NCI-H2227 (cell line): ENCODE results near the gene ASAP2.

Experiments used
- DNase-seq: peaks from one replicate; lab custom pipeline; 2025; ENCODE audit not compliant: unreplicated experiment; lab: John Stamatoyannopoulos, UW

The ASAP2 gene

DNA sequence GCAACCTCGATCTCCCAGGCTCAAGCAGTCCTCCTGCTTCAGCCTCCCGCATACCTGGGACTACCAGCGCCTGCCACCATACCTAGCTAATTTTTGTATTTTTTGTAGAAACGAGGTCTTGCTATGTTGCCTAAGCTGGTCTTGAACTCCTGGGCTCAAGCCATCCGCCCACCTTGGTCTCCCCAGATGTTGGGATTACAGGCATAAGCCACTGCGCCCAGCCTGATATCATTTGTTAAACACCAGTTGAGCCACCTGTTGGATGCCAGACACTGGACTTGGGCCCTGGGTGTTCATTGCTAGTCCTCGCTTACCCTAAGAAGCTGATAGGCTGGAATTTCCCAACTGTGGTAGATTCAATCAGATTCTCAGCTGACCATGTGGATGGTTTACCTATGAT, 136.9 kb downstream of the ASAP2 start:
- DNase-seq, result no peak

DNA sequence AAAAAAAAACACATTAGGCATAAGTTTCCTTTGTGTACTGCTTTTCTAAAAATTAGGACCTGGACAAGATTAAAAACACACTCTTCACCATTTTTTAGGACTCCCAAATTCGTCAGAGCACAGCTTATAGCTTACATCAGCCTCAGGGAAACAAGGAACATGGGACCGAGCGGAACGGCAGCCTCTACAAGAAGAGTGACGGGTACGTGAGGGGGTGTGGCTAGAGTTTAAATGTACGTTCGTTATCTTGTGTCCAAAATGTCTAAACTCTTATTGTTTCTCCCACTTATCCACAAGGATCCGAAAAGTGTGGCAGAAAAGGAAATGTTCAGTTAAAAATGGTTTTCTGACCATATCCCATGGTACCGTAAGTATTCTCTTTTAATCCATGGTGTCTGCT, 137.8 kb downstream of the ASAP2 start:
- no peak for DNase-seq

DNA sequence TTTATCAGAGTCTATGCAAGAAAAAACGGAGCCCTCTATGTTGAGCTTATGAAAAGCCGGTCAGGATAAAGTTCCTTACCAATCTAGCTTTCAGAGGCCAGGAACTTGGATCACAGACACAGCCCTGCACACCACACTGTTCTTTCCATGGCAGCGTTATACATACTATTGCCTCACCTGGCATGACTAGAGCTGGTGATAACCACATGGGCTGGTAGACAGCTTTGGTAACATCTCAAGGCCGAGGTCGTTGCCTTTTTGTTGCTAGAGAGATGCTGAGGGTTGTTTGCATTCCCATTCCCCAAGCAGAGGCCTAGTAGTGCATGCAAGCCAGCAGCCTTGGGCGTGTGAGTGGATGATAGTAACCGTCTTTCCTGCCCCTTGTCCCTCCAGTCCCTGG, 138.7 kb downstream of the ASAP2 start:
- no peak for DNase-seq

DNA sequence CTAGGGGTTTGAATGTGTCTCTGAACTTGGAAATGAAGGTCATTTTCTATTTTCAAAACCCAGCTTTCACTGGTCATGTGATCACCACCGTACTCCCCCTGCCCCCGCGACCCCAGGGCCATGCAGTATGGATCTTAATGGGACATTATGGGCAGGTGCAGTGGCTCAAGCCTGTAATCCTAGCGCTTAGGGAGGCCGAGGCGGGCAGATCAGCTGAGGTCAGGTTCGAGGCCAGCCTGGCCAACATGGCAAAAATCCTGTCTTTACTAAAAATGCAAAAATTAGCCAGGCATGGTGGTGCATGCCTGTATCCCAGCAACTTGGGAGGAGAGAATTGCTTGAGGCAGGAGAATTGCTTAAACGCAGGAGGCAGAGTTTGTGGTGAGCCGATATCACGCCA, 139.4 kb downstream of the ASAP2 start:
- no peak for DNase-seq

DNA sequence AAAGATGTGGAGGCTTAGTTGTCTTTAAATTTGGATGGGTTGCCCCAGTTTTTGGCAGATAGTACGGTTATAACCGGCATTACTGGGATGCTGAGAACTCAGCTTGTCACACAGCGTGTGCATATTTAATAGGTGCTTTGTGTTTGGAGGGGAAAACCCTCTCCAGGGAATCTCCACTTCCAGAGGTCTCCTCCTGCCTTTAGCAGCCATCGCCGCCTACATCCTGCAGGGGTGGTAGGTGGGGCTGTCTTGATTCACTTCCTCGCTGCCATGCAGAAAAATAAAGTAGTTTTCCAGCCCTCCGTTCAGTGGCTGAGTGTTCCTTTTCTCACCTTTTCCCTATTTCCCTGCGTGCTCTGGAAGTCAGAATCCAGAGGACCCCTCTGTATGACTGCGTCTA, 140.3 kb downstream of the ASAP2 start:
- no peak for DNase-seq

DNA sequence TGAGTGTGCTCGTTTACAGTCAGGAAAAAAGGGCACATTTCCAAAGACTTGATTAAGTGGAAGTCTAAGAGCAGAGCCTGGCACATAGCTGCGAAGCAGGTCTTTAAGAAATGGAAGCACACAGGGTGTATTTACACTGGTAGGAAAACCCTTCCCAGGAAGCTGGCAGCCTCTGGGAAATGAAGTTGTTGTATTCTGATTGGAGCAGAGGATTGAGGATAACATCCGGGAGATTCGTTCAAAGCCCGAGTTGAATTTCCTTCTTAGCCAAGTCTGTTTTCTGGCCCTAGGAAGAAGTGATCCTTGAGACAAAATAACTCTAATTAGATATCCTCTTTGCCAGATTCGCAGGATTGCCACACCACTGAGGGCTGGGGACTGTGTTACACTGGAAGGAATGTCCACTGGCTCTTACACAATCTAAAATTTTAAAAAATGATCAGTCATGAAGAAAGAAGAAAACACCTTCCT, 140.8 kb downstream of the ASAP2 start:
- no peak for DNase-seq

DNA sequence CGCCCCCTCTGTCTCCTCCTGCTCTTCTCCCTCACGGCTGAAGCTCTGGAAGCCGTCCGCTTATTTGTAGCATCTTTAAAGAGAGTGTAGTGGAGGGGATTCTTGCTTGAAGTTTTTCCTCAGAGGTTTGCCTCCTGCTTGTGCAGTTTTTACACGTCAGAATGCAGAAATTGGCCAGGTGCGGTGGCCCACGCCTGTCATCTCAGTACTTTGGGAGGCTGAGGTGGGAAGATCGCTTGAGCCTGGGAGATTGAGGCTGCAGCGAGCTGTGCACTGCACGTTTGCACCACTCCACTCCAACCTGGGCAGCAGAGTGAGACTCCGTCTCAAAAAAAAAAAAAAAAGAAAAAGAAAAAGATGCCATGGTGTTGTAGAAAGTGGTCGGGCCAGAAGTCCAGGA, 147.7 kb downstream of the ASAP2 start:
- no peak for DNase-seq

DNA sequence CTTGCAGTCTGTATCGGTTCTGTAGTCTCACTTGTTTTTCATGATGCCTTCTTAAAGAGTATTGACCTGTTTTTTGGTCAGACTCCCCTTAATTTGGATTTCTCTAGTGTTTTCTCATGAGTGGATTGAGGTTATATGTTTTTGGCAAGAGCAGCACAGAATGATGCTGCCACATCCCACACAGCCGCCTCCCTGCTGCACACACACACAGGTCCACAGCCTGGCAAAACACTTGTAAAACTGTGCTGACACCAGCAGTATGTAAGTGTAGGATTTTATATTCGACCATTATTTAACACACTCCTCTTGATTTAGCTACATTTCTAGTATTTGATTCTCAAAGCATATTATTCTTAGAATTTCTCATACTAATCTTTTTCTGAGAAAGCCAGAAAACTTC, 148.7 kb downstream of the ASAP2 start:
- DNase-seq, result no peak

DNA sequence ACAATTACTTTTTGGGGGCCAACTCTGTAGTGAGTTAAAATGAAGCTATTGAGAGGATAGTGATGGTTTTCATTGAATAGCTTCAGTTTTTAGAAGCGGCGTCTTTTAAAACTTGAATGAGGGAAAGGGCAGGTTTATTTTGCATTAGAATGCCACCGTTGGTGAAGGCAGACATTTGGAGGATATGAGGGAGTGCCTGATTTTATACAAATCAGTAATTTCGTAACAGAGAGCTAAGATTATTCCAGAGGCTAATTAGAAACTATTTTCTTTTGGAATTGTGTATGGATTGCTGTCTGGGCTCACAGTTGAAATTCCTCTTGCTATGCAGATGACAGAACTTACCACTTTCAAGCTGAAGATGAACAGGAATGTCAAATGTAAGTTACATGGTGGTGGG, 149.1 kb downstream of the ASAP2 start:
- DNase-seq, result no peak

DNA sequence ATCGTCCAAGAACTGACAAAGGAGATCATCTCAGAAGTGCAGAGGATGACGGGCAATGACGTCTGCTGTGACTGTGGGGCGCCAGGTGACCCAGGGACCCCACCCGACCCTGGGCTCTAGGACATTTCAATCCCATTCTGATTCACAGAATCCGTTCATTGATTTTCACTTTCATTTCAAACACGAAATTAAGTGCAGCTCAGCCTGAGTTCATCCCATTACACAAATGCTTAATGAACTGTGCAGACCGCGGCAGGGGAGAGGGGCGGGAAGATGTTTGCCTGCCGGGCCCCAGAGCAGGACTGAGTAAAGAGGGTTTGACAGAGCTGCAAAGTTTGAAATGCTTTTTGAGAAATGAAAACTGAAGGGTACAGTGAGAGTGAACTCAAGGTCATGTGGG, 149.6 kb downstream of the ASAP2 start:
- peak; percentile 42 for DNase-seq

DNA sequence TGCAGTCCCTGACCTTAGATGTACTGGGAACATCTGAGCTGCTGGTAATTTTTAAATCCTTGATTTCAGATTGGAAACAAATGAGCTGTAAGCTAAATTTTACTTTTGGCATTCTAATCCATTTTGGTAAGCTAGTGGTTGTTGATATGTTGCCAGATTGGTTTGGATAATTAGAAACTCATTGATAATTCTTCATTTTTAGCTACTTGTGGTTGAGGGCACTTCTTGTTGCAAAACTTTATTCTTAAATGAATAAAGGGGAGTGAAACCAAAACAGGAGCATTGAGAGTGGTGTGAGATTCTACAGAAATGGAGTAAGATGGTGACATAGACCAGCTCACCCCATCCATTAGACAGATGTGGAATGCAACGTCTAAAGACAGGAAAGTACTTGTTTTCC, 152.2 kb downstream of the ASAP2 start:
- DNase-seq, result no peak

DNA sequence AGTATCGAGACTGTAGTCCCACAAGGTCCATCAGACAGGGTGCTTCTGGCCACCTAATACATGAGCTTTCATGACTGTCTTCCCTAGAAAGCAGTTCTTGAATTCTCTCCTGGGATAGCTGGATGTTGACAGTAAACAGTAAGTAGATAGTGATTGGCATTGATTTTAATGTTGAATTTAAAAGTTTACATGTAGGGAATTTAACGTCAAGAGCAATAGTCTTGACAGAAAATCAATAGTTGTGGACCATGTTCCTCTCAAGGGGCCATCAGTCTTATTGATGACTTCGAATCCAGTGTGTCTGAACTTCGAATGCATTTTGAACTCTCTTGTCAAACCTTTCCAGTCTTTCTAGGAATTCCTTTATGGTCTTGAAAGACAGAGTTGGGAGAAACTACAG, 152.9 kb downstream of the ASAP2 start:
- no peak for DNase-seq

DNA sequence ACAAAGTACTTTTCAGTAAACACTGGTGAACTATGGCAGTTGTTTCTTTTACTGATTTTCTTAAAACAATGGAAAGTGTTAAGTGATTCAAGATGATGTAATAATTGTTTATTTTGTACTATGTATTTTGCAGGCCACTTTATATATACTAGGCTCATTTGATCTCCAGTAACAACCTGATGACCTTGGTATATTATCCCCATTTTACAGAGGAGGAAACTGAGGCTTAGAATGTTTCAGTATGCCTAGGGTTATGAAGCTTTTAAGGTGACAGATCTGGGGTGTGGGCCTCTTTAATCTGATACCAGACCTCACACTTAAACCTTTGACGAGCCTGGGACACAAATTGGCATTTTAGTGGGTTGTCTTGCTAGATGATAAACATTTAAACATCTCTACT, 153.5 kb downstream of the ASAP2 start:
- no peak for DNase-seq

DNA sequence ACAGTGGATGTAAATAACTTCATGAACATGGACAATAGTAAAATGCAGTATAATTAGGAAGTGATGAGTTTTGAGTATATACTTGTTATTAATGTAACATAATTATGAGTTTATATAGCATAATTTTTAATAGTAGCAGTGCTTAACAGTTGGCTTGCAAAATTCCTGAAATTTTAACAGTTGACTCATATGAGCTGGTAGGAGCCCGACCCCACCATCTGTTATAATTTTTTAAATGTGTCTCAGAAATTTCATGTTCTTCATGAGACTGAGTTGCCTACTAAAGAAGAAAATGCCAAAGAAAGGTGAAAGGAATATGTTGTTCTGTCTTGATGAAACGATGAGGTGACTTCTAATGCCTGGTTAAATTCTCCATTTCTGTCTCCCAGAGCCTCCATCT, 154.1 kb downstream of the ASAP2 start:
- DNase-seq, result no peak

DNA sequence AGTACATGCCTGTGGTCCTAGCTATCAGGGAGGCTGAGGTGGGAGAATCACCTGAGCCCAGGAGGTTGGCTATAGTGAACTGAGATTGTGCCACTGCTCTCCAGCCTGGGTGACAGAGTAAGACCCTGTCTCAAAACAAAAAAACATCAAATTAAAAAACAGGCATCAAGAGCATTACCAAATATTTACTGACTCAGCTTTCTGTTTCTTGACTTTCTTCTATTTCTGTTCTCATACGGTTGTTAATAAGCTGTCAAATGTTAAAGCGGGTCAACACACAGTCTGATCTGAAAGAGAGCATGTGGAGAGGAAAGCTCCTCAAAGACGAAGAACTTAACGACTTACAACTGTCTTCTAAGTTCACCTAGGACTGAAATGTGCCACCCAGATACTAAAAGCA, 157.8 kb downstream of the ASAP2 start:
- no peak for DNase-seq

DNA sequence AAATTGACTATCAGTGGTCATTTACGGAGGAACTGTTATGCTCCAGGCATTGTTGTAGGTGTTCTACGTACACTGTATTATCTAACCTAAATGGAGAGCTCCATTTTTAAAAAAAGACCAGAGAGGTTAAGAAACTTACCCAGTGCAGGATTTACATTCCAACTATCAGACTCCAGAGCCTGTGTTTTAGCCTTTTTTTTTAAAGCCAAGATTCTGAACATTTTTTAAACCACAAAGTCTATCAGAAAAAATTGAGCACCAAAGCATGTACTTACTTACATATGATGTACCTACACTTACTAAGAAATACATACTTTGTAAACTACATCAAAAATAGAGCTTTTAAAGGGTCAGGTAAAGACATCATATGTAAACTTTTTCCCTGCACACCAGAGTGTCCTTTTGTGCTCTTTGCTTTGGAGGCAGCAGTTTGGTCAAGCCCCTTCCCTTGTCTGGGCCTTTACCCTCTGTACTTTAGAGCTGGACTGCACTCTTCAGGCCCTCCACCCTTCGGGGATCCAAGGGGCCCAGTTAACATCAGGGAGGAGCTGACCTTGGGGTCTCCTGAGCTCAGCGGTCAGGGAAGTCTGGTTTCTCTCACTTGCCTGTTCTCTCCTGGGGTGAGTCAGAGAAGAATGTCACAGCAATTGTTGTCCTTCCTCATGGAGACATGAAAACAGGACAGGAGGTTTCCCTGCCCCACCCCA, 158.3 kb downstream of the ASAP2 start:
- DNase-seq, result no peak

DNA sequence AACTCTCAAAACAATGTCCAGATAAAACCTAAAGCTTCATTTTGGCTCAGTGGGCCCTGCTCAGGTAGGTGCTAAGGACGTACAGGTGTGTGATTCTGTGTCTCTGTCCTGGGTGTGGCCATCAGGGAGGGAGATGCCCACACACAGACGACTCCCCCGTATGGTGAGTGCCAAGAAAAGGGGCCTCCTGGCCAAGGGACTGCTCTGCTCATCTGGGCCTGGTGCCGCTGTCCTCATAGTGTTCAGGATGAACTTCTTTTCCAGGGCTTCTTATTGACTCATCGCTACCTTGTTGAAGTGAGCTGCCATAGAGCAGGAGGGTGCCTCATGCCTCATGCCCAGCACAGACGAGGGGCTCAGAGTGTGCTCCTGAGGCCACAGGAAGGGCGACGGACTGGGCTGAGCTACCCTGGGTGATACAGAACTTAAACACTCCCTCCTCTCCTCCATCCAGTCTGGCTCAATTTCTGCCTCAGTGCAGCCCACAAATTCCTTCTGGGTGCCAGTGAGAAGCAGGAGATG, 158.9 kb downstream of the ASAP2 start:
- DNase-seq, result no peak

DNA sequence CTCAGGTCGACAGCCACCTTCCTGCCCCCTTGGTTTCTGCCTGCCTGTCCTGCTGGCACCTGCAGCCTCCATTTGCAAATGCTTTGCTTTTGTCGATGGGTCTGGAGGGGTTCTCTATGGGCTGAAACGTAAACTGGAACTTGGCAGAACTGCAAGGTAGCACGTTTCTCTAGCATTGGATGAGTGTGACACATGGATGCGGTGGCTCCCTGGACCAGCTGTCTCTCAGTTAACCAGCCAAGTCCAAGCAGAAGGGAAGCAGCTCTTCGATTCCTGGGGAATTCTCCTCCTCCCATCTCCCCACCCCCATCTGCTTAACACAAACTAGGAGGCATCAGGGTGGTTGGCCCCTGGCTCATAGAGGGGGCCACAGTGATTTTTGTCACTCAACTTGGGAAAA, 159.4 kb downstream of the ASAP2 start:
- DNase-seq, result no peak

DNA sequence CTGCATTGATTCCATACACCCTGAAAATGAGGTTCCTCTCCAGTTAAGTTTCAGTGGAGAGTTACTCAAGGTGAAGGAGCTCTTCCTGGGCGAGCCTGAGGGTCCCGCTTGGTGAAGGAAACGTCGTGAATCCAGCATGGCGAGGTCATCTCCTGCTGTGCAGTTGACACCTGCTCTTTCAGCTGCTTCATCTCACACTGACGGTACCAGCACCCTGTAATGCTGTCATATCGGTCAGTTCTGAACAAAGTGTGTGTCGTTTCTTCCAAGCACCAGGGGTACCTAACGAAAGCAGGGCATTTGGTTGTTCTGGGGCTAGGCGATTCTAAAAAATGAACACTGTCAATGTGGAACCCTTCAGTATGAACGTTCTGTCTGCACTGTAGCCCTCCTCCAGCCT, 164.1 kb downstream of the ASAP2 start:
- DNase-seq, result no peak

DNA sequence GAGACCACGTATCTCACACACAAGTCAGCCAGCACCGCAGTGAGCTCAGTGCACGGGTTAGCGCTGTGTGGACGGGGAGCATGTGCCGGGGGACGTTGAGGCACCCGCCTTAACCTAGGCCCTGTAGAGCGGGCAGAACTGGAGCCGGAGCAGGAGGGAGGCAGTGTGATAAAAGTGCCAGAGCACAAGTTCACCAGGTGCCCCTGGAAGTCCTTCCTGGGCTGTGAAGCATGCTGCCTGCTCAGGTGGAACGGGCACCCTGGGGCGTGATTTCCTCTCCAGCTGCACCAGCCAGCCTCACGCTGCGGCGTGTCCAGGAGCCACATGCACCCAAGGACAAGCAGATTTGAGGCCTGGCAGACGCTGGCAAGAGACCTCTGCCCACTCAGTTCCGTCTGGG, 166.4 kb downstream of the ASAP2 start:
- no peak for DNase-seq

DNA sequence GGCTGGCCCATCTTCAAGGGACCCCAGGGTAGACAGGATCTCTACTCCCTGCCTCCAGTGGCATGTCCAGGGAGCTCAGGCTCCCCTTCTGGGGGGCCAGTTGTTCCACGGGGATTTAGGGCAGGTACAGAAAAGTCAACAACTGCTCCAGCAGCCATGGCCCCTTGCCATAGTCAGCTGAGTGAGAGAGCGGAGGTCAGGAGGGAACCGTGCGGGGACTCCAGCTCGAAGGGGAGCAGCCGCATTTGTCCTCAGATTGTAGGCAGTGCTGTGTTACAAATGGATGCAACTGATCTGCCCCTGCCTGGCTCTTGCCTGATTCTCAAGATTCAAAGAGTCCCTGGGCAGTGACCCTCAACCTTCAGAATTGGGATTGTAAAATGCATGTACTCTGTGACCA, 166.9 kb downstream of the ASAP2 start:
- no peak for DNase-seq

DNA sequence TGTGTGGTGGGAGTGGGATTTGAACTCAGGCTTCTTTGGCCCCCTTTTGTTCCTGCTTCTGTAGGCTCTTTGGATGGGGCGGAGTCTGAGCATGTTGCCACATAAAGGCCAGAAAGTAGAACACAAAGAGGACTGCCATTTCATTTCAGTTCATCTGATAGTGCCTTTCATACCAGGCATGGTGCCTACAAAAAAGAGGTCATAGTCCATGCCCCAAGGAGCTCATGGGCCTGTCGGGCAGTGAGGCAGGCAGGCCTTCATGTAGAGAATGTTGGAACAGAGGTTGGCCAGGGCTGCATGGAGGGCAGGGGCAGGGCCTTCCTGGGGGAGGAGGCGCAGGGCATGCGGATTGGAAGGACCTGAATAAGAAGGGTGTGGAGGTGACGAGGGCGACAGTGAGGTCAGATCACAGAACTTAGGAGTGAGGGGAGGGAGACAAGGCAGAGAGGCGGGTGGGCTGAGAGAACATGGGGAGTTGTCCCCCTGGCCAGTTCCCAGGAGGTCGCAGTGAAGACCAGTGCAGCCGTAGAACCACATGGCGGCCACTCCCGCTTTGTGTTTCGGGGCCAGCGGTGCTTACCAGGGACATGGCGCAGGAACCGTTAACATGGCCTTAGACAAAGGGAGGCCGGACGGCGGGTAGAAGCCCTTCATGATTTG, 167.6 kb downstream of the ASAP2 start:
- DNase-seq, result no peak
